Sigmoid colon (tissue), 7 donors: ENCODE data around the gene NDRG4. TPM values are rescaled to one million over a fixed set of nuclear protein-coding genes. Genes with fewer than 3 reads are reported as not detected.

ENCODE experiments used
- DNase-seq: peaks from one replicate; pipeline ENCODE4 v3.0.0-alpha.2; 2019
- H3K27ac ChIP-seq, 4 donors: fragments of 200-600 bp; sonication (generic); one replicate each; pipeline ENCODE4 v1.5.1; 2016 to 2019; ENCODE audit warnings: mild to moderate bottlenecking in 1 of 4
- H3K27me3 ChIP-seq, 3 donors: fragments of 200-600 bp; sonication (generic); one replicate each; pipeline ENCODE4 v1.5.1; 2019; ENCODE audit warnings: mild to moderate bottlenecking in 1 of 3
- H3K36me3 ChIP-seq, 4 donors: fragments of 200-600 bp; sonication (generic); one replicate each; pipeline ENCODE4 v1.5.1; 2016 to 2019
- H3K4me1 ChIP-seq, 4 donors: fragments of 200-600 bp; sonication (generic); one replicate each; pipeline ENCODE4 v1.5.1; 2017 to 2019
- H3K4me3 ChIP-seq, 4 donors: fragments of 200-600 bp; sonication (generic); one replicate each; pipeline ENCODE4 v1.5.1; 2017 to 2019; ENCODE audit warnings: mild to moderate bottlenecking in 2 of 4, moderate library complexity in 1 of 4
- H3K9me3 ChIP-seq, 4 donors: fragments of 200-600 bp in 3 of 4; sonication (generic) in 3 of 4; one replicate each; pipeline versions ENCODE4 v1.5.1 to v1.6.1; 2013 to 2019
- CTCF ChIP-seq, 4 experiments: fragments of 450-650 bp in 3 of 4; fragments of 200-600 bp in 1 of 4; IDR thresholded peaks; one replicate each; pipeline ENCODE4 v1.5.1; 2016 to 2019; ENCODE audit warnings: antibody characterized with exemption in 4 of 4, mild to moderate bottlenecking in 3 of 4, moderate library complexity in 2 of 4
- EP300 ChIP-seq, 4 donors: sonication (generic); formaldehyde crosslinking; IDR thresholded peaks; one replicate each; pipeline ENCODE4 v1.6.1; 2017; ENCODE audit warnings: antibody characterized with exemption in 4 of 4
- POLR2A ChIP-seq, 2 donors: fragments of 450-650 bp; IDR thresholded peaks; one replicate each; pipeline ENCODE4 v1.6.1; 2016; ENCODE audit warnings: antibody characterized with exemption in 2 of 2, mild to moderate bottlenecking in 2 of 2, moderate library complexity in 2 of 2
- POLR2AphosphoS5 ChIP-seq, 4 donors: sonication (generic); formaldehyde crosslinking; IDR thresholded peaks; one replicate each; pipeline ENCODE4 v1.6.1; 2017; ENCODE audit warnings: antibody characterized with exemption in 4 of 4
- WGBS, 2 donors: extraction: QIAGEN DNeasy Blood & Tissue Kit; methylation state at CpG; one replicate each; pipeline ENCODE4 v1.1.7; 2013; 5-methylcytosine and 5-hydroxymethylcytosine counted together
- intact Hi-C: fragments of 100-400 bp; cut with DNase I; formaldehyde crosslinking; loops from one replicate; pipeline ENCODE4 v1.15.1; 2023
- polyA plus RNA-seq, 3 donors: library from polyadenylated mRNA; stranded (reverse); fragments of 200-250 nt; gene quantifications; one replicate each; pipeline ENCODE4 v1.2.3, GENCODE V29; 2013
- total RNA-seq, 4 donors: library from RNA; depleted of rRNA; stranded (reverse); fragments of >200 nt; gene quantifications; one replicate each; pipeline ENCODE4 v1.1.0, GENCODE V29; 2016
- donor health status: healthy with polysubstance abuse.
- donor health status: Bipolar disorder and iron deficiency.
- donor health status: healthy.

NDRG4 gene
- total and polyA plus RNA-seq, 7 donors, result 3.6 to 21.0 (median 16.6) TPM

GRCh38 chr16:58452640-58453039 lies 47.3 kb upstream of the NDRG4 start:
- Histone ChIP-seq H3K4me3 (no peak overlapping the region), H3K27ac (no peak overlapping the region), H3K36me3 (no peaks in the 10 kb centered on the region), H3K9me3 (no peaks in the 10 kb centered on the region), H3K27me3 (peaks cover 0 to 3% (median 0%) of the 10 kb centered on the region in 3 donors), H3K4me1 (no peaks in the 10 kb centered on the region)
- WGBS, 2 donors, result 88 to 92% methylated on average over 3 of the region's 3 CpGs
- no peak for DNase-seq
- TF ChIP-seq CTCF (IDR thresholded peaks at IDR 0.05) (no peak), EP300 (IDR thresholded peaks at IDR 0.05) (no peak), POLR2AphosphoS5 (IDR thresholded peaks at IDR 0.05) (no peak), POLR2A (IDR thresholded peaks at IDR 0.05) (no peak)
- intact Hi-C loops, result no loop called here

- no peaks in the 10 kb centered on the region for H3K4me1 ChIP-seq
- TF ChIP-seq POLR2AphosphoS5 (IDR thresholded peaks at IDR 0.05), result no peak
- TF ChIP-seq EP300 (IDR thresholded peaks at IDR 0.05), result no peak
- no peak for TF ChIP-seq CTCF (IDR thresholded peaks at IDR 0.05)
- TF ChIP-seq POLR2A (IDR thresholded peaks at IDR 0.05), result no peak
- H3K9me3 ChIP-seq, result no peaks in the 10 kb centered on the region
- H3K27ac ChIP-seq, result no peak overlapping the region
- H3K4me3 ChIP-seq, result no peak overlapping the region
- no peak for DNase-seq
- intact Hi-C loops, result no loop called here
- no peaks in the 10 kb centered on the region for H3K36me3 ChIP-seq
- 75 to 85% methylated on average over 2 of the region's 2 CpGs for WGBS, 2 donors
- H3K27me3 ChIP-seq, result peaks cover 0 to 3% (median 0%) of the 10 kb centered on the region in 3 donors
Observed at GRCh38 chr16:58454178-58454577, 45.8 kb upstream of the NDRG4 start.

- H3K27me3 ChIP-seq, result peaks cover 0 to 3% (median 0%) of the 10 kb centered on the region in 3 donors
- H3K4me3 ChIP-seq, result no peak overlapping the region
- H3K27ac ChIP-seq, result no peak overlapping the region
- H3K4me1 ChIP-seq, result no peaks in the 10 kb centered on the region
- no peaks in the 10 kb centered on the region for H3K9me3 ChIP-seq
- no peaks in the 10 kb centered on the region for H3K36me3 ChIP-seq
- intact Hi-C loops, result no loop called here
- 83 to 90% methylated on average over 5 of the region's 5 CpGs for WGBS, 2 donors
- TF ChIP-seq POLR2A (IDR thresholded peaks at IDR 0.05) (no peak), POLR2AphosphoS5 (IDR thresholded peaks at IDR 0.05) (no peak), CTCF (IDR thresholded peaks at IDR 0.05) (no peak), EP300 (IDR thresholded peaks at IDR 0.05) (no peak)
- no peak for DNase-seq
Observed at GRCh38 chr16:58454856-58455255, 45.1 kb upstream of the NDRG4 start.

GRCh38 chr16:58455750-58456149 lies 44.2 kb upstream of the NDRG4 start:
- intact Hi-C loops, result no loop called here
- Histone ChIP-seq H3K4me1 (no peaks in the 10 kb centered on the region), H3K4me3 (no peak overlapping the region), H3K27ac (no peak overlapping the region), H3K36me3 (no peaks in the 10 kb centered on the region), H3K27me3 (no peaks in the 10 kb centered on the region), H3K9me3 (no peaks in the 10 kb centered on the region)
- no peak for TF ChIP-seq EP300 (IDR thresholded peaks at IDR 0.05)
- no peak for TF ChIP-seq POLR2AphosphoS5 (IDR thresholded peaks at IDR 0.05)
- no peak for TF ChIP-seq POLR2A (IDR thresholded peaks at IDR 0.05)
- TF ChIP-seq CTCF (IDR thresholded peaks at IDR 0.05), result no peak
- no peak for DNase-seq
- 70 to 88% methylated on average over 2 of the region's 2 CpGs for WGBS, 2 donors

- H3K27me3 ChIP-seq, result no peaks in the 10 kb centered on the region
- H3K27ac ChIP-seq, result no peak overlapping the region
- no peak overlapping the region for H3K4me3 ChIP-seq
- no peak for DNase-seq
- H3K9me3 ChIP-seq, result no peaks in the 10 kb centered on the region
- no peaks in the 10 kb centered on the region for H3K4me1 ChIP-seq
- H3K36me3 ChIP-seq, result no peaks in the 10 kb centered on the region
- TF ChIP-seq POLR2A (IDR thresholded peaks at IDR 0.05), result no peak
- no peak for TF ChIP-seq CTCF (IDR thresholded peaks at IDR 0.05)
- no peak for TF ChIP-seq EP300 (IDR thresholded peaks at IDR 0.05)
- TF ChIP-seq POLR2AphosphoS5 (IDR thresholded peaks at IDR 0.05), result no peak
- intact Hi-C loops, result no loop called here
- whole genome bisulfite sequencing, 2 donors, result 33 to 52% methylated on average over 3 of the region's 3 CpGs
Observed at GRCh38 chr16:58456193-58456592, 43.8 kb upstream of the NDRG4 start.
